ENCODE measurements around the gene LCN6. TPM values are rescaled to one million over a fixed set of nuclear protein-coding genes. Genes with fewer than 3 reads are reported as not detected.
A peak's percentile ranks its signal among the peaks of the same experiment; 100 is the strongest.

The LCN6 gene
- total RNA-seq, 4 donors from 2014 or later = 4.0 to 8.3 (median 5.9) TPM

- no peak for DNase-seq (ENCODE audit: low spot score in 2 of 2)
- no peaks in the 10 kb centered on the region for H3K9me3 ChIP-seq
- H3K4me3 ChIP-seq = no peak overlapping the region
- no peaks in the 10 kb centered on the region for H3K36me3 ChIP-seq
- TF ChIP-seq EP300 (IDR thresholded peaks at IDR 0.05) (no peak), CTCF (IDR thresholded peaks at IDR 0.05) (peak; percentile 18 to 71), POLR2A (IDR thresholded peaks at IDR 0.05) (no peak), POLR2AphosphoS5 (IDR thresholded peaks at IDR 0.05) (no peak)
- peak overlapping the region; percentile 40 for H3K27ac ChIP-seq
- WGBS = 26% methylated on average over 24 of the region's 32 CpGs
- H3K27me3 ChIP-seq = peaks cover 10% of the 10 kb centered on the region
- peaks cover 31% of the 10 kb centered on the region for H3K4me1 ChIP-seq
Observed at GRCh38 chr9:136694163-136694871, 54.0 kb downstream of the LCN6 start.

Other genes with a start within 250 kb of the LCN6 start
- gene NOTCH1, start 202.5 kb downstream of the LCN6 start, total RNA-seq = 100 to 1,000 TPM in 3 of 4 donors, 10 to 100 TPM in 1; 71.0 to 160 (median 114) TPM
- 10 to 100 TPM; 12.2 to 49.6 (median 28.6) TPM for gene EGFL7, start 85.6 kb downstream of the LCN6 start, total RNA-seq
- 10 to 100 TPM; 43.5 to 73.2 (median 63.5) TPM for gene AGPAT2, start 61.1 kb downstream of the LCN6 start, total RNA-seq
- gene DIPK1B, start 36.0 kb downstream of the LCN6 start, total RNA-seq = 10 to 100 TPM in 1 of 4 donors, 1 to 10 TPM in 3; 3.8 to 13.1 (median 6.3) TPM
- gene LCN10, start 5.6 kb downstream of the LCN6 start, total RNA-seq = 1 to 10 TPM in 2 of 4 donors, under 1 TPM in 1, not detected in 1; 0.32 to 3.5 (median 2.8) TPM
- gene LCN8, start 9.7 kb upstream of the LCN6 start, total RNA-seq = not detected
- under 1 TPM in 1 of 4 donors, not detected in 3; 0.21 TPM for gene LCN15, start 16.0 kb upstream of the LCN6 start, total RNA-seq
- gene TMEM141, start 42.8 kb upstream of the LCN6 start, total RNA-seq = 100 to 1,000 TPM in 2 of 4 donors, 10 to 100 TPM in 2; 71.1 to 148 (median 115) TPM
- 10 to 100 TPM in 1 of 4 donors, 1 to 10 TPM in 3; 1.1 to 10.3 (median 2.3) TPM for gene CCDC183, start 47.8 kb upstream of the LCN6 start, total RNA-seq
- gene RABL6, start 59.4 kb upstream of the LCN6 start, total RNA-seq = 10 to 100 TPM; 54.2 to 70.7 (median 61.0) TPM
- 1 to 10 TPM; 1.6 to 3.1 (median 2.2) TPM for gene AJM1, start 94.0 kb upstream of the LCN6 start, total RNA-seq
- gene PHPT1, start 100.9 kb upstream of the LCN6 start, total RNA-seq = 10 to 100 TPM; 41.9 to 64.2 (median 46.6) TPM
- gene MAMDC4, start 103.8 kb upstream of the LCN6 start, total RNA-seq = 1 to 10 TPM; 1.3 to 3.9 (median 1.8) TPM
- gene EDF1, start 117.8 kb upstream of the LCN6 start, total RNA-seq = 100 to 1,000 TPM; 236 to 328 (median 311) TPM
- gene TRAF2, start 138.0 kb upstream of the LCN6 start, total RNA-seq = 10 to 100 TPM in 2 of 4 donors, 1 to 10 TPM in 2; 8.6 to 16.1 (median 10.5) TPM
- 100 to 1,000 TPM; 101 to 166 (median 142) TPM for gene FBXW5, start 196.2 kb upstream of the LCN6 start, total RNA-seq
- 1 to 10 TPM in 1 of 4 donors, not detected in 3; 2.7 TPM for gene C8G, start 196.7 kb upstream of the LCN6 start, total RNA-seq
- gene LCN12, start 203.7 kb upstream of the LCN6 start, total RNA-seq = 1 to 10 TPM in 1 of 4 donors, not detected in 3; 3.7 TPM
- 10 to 100 TPM in 3 of 4 donors, 1 to 10 TPM in 1; 4.3 to 31.7 (median 25.7) TPM for gene PTGDS, start 229.0 kb upstream of the LCN6 start, total RNA-seq
- gene LCNL1, start 234.5 kb upstream of the LCN6 start, total RNA-seq = under 1 TPM in 2 of 4 donors, not detected in 2; 0.18 to 0.40 TPM
- gene PAXX, start 243.9 kb upstream of the LCN6 start, total RNA-seq = 10 to 100 TPM; 43.2 to 68.6 (median 61.5) TPM
- gene CLIC3, start 248.0 kb upstream of the LCN6 start, total RNA-seq = 100 to 1,000 TPM in 3 of 4 donors, 10 to 100 TPM in 1; 20.6 to 159 (median 130) TPM

Data from suprapubic skin (tissue), 4 donors.